ENCODE results near the gene COG8.
A peak's percentile ranks its signal among the peaks of the same experiment; 100 is the strongest.

Gene COG8

DNA sequence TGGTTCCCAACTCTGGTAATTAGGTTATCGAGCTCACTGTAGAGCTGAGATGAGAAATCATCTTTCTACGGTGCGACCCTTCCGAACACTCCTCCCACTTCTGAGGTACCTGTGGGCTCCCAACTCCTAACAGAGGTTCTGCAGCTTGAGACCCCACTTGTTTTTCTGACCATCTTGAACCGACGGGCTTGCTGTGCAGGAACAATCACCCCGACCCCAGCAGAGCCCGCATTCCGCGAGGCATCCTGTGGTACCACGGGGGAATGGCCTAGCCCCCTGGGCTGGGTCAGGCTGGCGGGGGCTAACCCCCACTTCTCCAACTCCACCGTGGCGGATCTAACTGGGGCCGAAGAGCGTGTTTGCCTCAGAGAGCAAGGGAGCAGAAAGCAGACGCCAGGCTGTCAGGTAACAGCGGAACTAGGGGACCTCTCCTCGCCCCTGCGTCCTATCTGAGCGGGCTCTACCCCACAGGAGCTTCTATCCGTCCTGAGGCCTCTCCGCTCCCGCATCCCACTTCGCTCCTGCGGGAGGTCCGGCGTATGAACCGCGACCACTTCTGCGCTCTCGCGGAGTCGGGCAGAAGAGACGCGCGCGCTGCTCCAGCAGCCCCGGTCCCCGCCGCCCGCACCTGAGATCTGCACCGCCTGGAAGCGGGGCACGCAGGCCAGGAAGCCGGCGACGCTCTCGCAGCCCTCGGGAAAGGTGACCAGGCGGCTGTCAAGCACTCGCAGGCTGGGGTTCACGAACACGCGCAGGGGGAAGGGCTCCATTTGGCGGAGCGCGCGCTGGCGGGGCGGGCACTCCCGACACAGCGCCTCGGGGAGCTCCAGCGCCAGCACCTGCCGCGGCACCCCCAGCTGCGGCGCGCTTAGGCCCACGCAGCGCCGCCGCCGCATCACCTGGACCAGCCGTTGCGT is 9.7 kb downstream of the COG8 start:
- Histone ChIP-seq H3K4me3 (ENCODE audit: low read length) (peak overlapping the region; percentile 96), H3K27ac (ENCODE audit: low read depth, low read length) (peak overlapping the region; percentile 66), H3K36me3 (ENCODE audit: control insufficient read depth, low read length) (peaks cover 83% of the 10 kb centered on the region), H3F3A (ENCODE audit: control insufficient read depth, insufficient read depth) (peaks cover 20% of the 10 kb centered on the region), H3K4me2 (ENCODE audit: low read length) (peak overlapping the region; percentile 99), H3K9me2 (replicated peaks; ENCODE audit: control insufficient read depth, low read length) (no peaks in the 10 kb centered on the region), H3K27me3 (ENCODE audit: control insufficient read depth, low read length) (no peaks in the 10 kb centered on the region), H3K79me2 (ENCODE audit: control insufficient read depth, low read length) (peaks cover 78% of the 10 kb centered on the region), H3K4me1 (ENCODE audit: control insufficient read depth, low read length) (peaks cover 52% of the 10 kb centered on the region), H4K20me1 (ENCODE audit: control insufficient read depth, insufficient read depth, low read depth, low read length) (peaks cover 23% of the 10 kb centered on the region; the same call in 1 of the 2 replicates), H3K9me3 (ENCODE audit: control insufficient read depth, insufficient read depth, low read length) (no peaks in the 10 kb centered on the region)
- TF ChIP-seq, protein P1, sequence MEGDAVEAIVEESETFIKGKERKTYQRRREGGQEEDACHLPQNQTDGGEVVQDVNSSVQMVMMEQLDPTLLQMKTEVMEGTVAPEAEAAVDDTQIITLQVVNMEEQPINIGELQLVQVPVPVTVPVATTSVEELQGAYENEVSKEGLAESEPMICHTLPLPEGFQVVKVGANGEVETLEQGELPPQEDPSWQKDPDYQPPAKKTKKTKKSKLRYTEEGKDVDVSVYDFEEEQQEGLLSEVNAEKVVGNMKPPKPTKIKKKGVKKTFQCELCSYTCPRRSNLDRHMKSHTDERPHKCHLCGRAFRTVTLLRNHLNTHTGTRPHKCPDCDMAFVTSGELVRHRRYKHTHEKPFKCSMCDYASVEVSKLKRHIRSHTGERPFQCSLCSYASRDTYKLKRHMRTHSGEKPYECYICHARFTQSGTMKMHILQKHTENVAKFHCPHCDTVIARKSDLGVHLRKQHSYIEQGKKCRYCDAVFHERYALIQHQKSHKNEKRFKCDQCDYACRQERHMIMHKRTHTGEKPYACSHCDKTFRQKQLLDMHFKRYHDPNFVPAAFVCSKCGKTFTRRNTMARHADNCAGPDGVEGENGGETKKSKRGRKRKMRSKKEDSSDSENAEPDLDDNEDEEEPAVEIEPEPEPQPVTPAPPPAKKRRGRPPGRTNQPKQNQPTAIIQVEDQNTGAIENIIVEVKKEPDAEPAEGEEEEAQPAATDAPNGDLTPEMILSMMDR (IDR thresholded peaks at IDR 0.05; ENCODE audit: low read depth, low read length, poor library complexity, severe bottlenecking), result no peak
- TF ChIP-seq EZH2phosphoT487 (IDR thresholded peaks at IDR 0.05; ENCODE audit: borderline replicate concordance, low read length), result no peak

DNA sequence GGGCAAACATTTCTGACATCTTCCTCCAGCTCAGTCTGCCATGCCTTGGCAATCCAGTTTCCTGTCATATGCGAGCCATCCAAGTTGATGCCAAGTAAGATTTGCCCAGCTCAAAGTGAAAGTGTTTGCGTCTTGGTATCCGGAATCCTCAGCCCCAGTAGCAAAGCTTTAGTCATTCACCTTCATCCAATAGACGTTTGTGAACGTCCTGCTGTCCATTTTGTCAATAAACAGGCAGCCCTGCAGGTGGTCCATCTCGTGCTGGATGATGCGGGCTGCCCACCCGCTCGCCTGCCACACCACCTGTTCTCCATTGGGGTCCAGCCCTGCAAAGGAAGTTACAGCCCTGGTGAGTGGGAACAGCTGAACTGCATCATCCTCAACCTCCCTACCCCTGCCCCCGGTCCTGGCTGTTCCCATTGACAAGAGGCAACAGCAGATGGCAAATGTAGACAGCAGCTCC is 10.5 kb downstream of the COG8 start:
- no peaks in the 10 kb centered on the region for H3K9me3 ChIP-seq (ENCODE audit: control insufficient read depth, insufficient read depth, low read length)
- TF ChIP-seq, protein P1 (IDR thresholded peaks at IDR 0.05; ENCODE audit: low read depth, low read length, poor library complexity, severe bottlenecking), result no peak
- TF ChIP-seq EZH2phosphoT487 (IDR thresholded peaks at IDR 0.05; ENCODE audit: borderline replicate concordance, low read length), result no peak
- H3F3A ChIP-seq (ENCODE audit: control insufficient read depth, insufficient read depth), result peaks cover 20% of the 10 kb centered on the region
- peak overlapping the region; percentile 96 for H3K4me3 ChIP-seq (ENCODE audit: low read length)
- no peaks in the 10 kb centered on the region for H3K27me3 ChIP-seq (ENCODE audit: control insufficient read depth, low read length)
- peaks cover 29% of the 10 kb centered on the region; the same call in 1 of the 2 replicates for H4K20me1 ChIP-seq (ENCODE audit: control insufficient read depth, insufficient read depth, low read depth, low read length)
- peaks cover 83% of the 10 kb centered on the region for H3K36me3 ChIP-seq (ENCODE audit: control insufficient read depth, low read length)
- H3K9me2 ChIP-seq (replicated peaks; ENCODE audit: control insufficient read depth, low read length), result no peaks in the 10 kb centered on the region
- peak overlapping the region; percentile 99 for H3K4me2 ChIP-seq (ENCODE audit: low read length)
- peaks cover 85% of the 10 kb centered on the region for H3K79me2 ChIP-seq (ENCODE audit: control insufficient read depth, low read length)
- H3K27ac ChIP-seq (ENCODE audit: low read depth, low read length), result peak overlapping the region; percentile 66; the same call in 1 of the 2 replicates
- H3K4me1 ChIP-seq (ENCODE audit: control insufficient read depth, low read length), result peaks cover 54% of the 10 kb centered on the region

DNA sequence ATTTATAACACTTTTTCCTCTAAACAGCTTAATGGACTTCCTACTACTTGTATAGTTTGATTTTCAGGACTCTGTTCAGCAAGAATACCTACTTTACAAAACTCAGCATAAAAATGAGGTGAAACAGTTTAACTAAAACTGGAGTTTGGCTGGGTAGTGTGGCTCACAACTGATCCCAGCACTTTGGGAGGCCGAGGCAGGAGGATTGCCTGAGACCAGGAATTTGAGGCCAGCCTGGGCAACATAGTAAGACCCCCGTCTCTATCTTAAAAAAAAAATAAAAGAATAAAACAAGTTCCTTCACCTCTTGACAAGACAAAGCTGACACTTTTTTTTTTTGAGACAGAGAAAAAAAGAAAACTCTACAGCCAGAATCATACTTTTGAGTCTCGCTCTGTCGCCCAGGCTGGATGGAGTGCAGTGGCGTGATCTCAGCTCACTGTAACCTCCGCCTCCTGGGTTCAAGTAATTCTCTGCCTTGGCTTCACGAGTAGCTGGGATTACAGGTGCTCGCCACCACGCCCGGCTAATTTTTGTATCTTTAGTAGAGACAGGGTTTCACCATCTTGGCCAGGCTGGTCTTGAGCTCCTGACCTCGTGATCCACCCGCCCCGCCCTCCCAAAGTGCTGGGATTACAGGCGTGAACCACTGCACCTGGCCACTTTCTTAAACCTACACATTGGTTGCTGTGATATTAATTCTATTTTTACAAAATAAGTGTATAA is 11.6 kb downstream of the COG8 start:
- H3K9me2 ChIP-seq (replicated peaks; ENCODE audit: control insufficient read depth, low read length), result no peaks in the 10 kb centered on the region
- H3F3A ChIP-seq (ENCODE audit: control insufficient read depth, insufficient read depth), result peaks cover 17% of the 10 kb centered on the region
- H3K4me2 ChIP-seq (ENCODE audit: low read length), result peak overlapping the region; percentile 99
- H4K20me1 ChIP-seq (ENCODE audit: control insufficient read depth, insufficient read depth, low read depth, low read length), result peaks cover 30% of the 10 kb centered on the region; the same call in 1 of the 2 replicates
- H3K27me3 ChIP-seq (ENCODE audit: control insufficient read depth, low read length), result no peaks in the 10 kb centered on the region
- peak overlapping the region; percentile 25; the same call in 1 of the 2 replicates for H3K27ac ChIP-seq (ENCODE audit: low read depth, low read length)
- H3K9me3 ChIP-seq (ENCODE audit: control insufficient read depth, insufficient read depth, low read length), result no peaks in the 10 kb centered on the region
- no peak for TF ChIP-seq EZH2phosphoT487 (IDR thresholded peaks at IDR 0.05; ENCODE audit: borderline replicate concordance, low read length)
- TF ChIP-seq, protein P1 (IDR thresholded peaks at IDR 0.05; ENCODE audit: low read depth, low read length, poor library complexity, severe bottlenecking), result no peak
- H3K36me3 ChIP-seq (ENCODE audit: control insufficient read depth, low read length), result peaks cover 85% of the 10 kb centered on the region
- peaks cover 54% of the 10 kb centered on the region for H3K4me1 ChIP-seq (ENCODE audit: control insufficient read depth, low read length)
- peak overlapping the region; percentile 96 for H3K4me3 ChIP-seq (ENCODE audit: low read length)
- peaks cover 94% of the 10 kb centered on the region for H3K79me2 ChIP-seq (ENCODE audit: control insufficient read depth, low read length)

Measured in DOHH2 (cell line).